ENCODE results near the gene FKBP1B.
A peak's percentile ranks its signal among the peaks of the same experiment; 100 is the strongest.
"Not testable (repeated sequence)": the region's sequence is repeated elsewhere in the genome, so short reads cannot be mapped to it uniquely, and the experiment has no call there.

Gene FKBP1B

DNA sequence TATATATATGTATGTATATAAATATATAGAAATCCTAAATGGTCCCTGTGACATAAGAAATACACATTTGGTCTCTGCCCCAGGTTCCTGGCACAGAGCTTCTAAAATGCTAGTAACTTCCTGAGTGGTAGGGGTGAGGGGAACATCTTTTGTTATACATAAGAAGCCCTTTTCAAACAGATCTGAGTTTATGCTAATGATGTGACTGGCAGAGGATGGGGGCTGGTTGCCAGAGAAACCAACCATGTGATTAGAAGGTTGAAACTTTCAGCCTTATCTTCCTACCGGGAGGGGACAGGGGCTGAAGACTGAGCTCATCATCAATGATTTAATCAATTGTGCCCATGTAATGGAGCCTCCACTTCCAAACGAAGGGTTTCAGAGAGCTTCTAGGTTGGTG lies 23.3 kb upstream of the FKBP1B start:
- H3K36me3 ChIP-seq (ENCODE audit: low read depth), result peaks cover 27% of the 10 kb centered on the region
- H3K4me3 ChIP-seq (ENCODE audit: severe bottlenecking), result no peak overlapping the region

DNA sequence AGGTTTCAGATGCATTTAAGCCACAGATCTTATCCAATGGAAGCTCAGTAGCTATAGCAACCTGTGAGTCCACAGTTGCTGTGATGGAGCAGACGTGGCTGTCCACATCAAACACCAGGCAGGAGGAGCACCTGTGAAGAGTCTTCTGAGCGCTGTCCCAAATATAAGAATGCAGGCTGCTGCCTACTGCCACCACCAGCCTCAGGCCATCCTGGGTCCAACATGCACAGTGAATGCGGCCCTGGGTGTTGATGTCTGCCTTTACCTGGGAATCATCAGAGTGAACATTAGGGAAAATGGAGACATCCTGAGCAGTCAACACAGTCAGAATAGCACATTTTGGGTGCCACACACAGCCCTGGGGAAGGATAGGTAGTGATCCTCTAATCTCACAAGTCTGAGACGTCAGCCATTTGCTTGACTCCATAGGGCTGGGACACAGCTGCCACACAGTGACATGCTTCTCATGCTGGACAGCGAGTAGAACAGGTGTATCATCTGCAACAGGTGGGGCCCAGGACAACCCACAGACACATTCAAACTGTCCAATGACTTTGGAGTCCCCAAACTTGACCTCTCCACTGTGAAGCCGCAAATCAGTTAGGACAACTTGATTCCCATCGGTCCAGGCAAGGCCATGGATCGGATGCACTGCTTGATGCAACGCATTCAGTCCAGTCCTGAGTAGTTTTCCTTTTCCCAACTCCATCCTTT lies 10.6 kb upstream of the FKBP1B start:
- no peak for DNase-seq (ENCODE audit: low spot score)
- Histone ChIP-seq H3K27me3 (ENCODE audit: insufficient read depth, poor library complexity, severe bottlenecking) (no peaks in the 10 kb centered on the region), H3K4me3 (ENCODE audit: severe bottlenecking) (no peak overlapping the region), H3K27ac (ENCODE audit: poor library complexity, severe bottlenecking) (no peak overlapping the region), H3K9me3 (ENCODE audit: severe bottlenecking) (no peaks in the 10 kb centered on the region), H3K36me3 (ENCODE audit: low read depth) (peaks cover 48% of the 10 kb centered on the region), H3K4me1 (ENCODE audit: insufficient read depth, poor library complexity, severe bottlenecking) (no peaks in the 10 kb centered on the region)
- no peak for ATAC-seq (ENCODE audit: low read depth)
- TF ChIP-seq, protein P1, sequence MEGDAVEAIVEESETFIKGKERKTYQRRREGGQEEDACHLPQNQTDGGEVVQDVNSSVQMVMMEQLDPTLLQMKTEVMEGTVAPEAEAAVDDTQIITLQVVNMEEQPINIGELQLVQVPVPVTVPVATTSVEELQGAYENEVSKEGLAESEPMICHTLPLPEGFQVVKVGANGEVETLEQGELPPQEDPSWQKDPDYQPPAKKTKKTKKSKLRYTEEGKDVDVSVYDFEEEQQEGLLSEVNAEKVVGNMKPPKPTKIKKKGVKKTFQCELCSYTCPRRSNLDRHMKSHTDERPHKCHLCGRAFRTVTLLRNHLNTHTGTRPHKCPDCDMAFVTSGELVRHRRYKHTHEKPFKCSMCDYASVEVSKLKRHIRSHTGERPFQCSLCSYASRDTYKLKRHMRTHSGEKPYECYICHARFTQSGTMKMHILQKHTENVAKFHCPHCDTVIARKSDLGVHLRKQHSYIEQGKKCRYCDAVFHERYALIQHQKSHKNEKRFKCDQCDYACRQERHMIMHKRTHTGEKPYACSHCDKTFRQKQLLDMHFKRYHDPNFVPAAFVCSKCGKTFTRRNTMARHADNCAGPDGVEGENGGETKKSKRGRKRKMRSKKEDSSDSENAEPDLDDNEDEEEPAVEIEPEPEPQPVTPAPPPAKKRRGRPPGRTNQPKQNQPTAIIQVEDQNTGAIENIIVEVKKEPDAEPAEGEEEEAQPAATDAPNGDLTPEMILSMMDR (IDR thresholded peaks at IDR 0.05; ENCODE audit: poor library complexity, severe bottlenecking), result no peak

More for the DNA sequence above, 23.3 kb upstream of the FKBP1B start:
- H3K27ac ChIP-seq (ENCODE audit: poor library complexity, severe bottlenecking), result no peak overlapping the region
- TF ChIP-seq, protein P1 (IDR thresholded peaks at IDR 0.05; ENCODE audit: poor library complexity, severe bottlenecking), result no peak
- no peaks in the 10 kb centered on the region for H3K9me3 ChIP-seq (ENCODE audit: severe bottlenecking)
- no peak for ATAC-seq (ENCODE audit: low read depth)
- no peak for DNase-seq (ENCODE audit: low spot score)
- no peaks in the 10 kb centered on the region for H3K4me1 ChIP-seq (ENCODE audit: insufficient read depth, poor library complexity, severe bottlenecking)
- no peaks in the 10 kb centered on the region for H3K27me3 ChIP-seq (ENCODE audit: insufficient read depth, poor library complexity, severe bottlenecking)

GRCh38 chr2:24040511-24040910 lies 9.0 kb upstream of the FKBP1B start:
- no peaks in the 10 kb centered on the region for H3K9me3 ChIP-seq (ENCODE audit: severe bottlenecking)
- H3K4me3 ChIP-seq (ENCODE audit: severe bottlenecking), result no peak overlapping the region
- no peak overlapping the region for H3K27ac ChIP-seq (ENCODE audit: poor library complexity, severe bottlenecking)
- no peaks in the 10 kb centered on the region for H3K27me3 ChIP-seq (ENCODE audit: insufficient read depth, poor library complexity, severe bottlenecking)
- TF ChIP-seq, protein P1 (IDR thresholded peaks at IDR 0.05; ENCODE audit: poor library complexity, severe bottlenecking), result no peak
- ATAC-seq (ENCODE audit: low read depth), result no peak
- no peaks in the 10 kb centered on the region for H3K4me1 ChIP-seq (ENCODE audit: insufficient read depth, poor library complexity, severe bottlenecking)
- no peak for DNase-seq (ENCODE audit: low spot score)
- peaks cover 39% of the 10 kb centered on the region for H3K36me3 ChIP-seq (ENCODE audit: low read depth)

- not testable (repeated sequence) for H3K27ac ChIP-seq (ENCODE audit: poor library complexity, severe bottlenecking); H3K9me3 ChIP-seq (ENCODE audit: severe bottlenecking); H3K4me1 ChIP-seq (ENCODE audit: insufficient read depth, poor library complexity, severe bottlenecking); H3K27me3 ChIP-seq (ENCODE audit: insufficient read depth, poor library complexity, severe bottlenecking); ATAC-seq (ENCODE audit: low read depth); DNase-seq (ENCODE audit: low spot score); H3K4me3 ChIP-seq (ENCODE audit: severe bottlenecking)
- peaks cover 18% of the 10 kb centered on the region for H3K36me3 ChIP-seq (ENCODE audit: low read depth)
These were observed 6.4 kb upstream of the FKBP1B start for GRCh38 chr2:24043133-24043532.

DNA sequence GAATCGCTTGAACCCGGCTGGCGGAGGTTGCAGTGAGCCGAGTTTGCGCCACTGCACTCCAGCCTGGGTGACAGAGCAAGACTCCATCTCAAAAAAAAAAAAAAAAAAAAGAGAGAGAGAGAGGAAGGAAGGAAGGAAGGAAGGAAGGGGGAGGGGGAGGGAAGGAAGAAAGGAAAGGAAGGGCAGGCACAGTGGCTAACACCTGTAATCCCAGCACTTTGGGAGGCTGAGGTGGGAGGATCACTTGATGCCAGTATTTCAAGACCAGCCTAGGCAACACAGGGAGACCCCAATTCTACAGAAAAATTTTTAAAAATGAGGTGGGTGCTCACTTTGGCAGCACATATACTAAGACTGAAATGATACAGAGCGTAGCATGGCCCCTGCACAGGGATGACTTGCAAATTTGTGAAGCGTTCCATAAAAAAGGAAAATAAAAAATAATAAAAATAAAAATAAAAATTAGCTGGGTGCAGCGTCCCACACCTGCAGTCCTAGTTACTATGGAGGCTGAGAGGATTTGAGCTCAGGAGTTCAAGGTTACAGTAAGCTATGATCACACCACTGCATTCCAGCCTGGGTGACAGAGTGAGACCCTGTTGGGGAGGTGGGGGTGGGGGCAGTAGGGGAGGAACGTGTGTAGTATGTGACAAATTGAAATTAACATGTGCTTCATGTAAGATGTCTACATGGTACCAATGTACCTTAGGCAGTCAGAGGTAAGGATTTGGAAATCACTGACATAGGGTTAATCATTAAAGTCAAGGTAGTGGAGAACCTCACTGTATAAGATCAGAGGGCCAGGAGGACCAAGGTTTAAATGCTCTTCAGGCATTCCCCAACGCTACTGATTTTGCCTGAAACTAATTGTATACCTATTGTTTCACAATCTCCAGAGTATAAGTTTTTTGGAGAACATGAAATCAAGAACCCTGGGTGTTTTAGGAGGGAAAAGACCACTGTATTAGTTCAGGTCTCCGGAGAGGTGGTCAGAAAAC lies 3.7 kb upstream of the FKBP1B start:
- H3K27ac ChIP-seq (ENCODE audit: poor library complexity, severe bottlenecking), result no peak overlapping the region
- H3K9me3 ChIP-seq (ENCODE audit: severe bottlenecking), result no peaks in the 10 kb centered on the region
- ATAC-seq (ENCODE audit: low read depth), result no peak
- no peak for DNase-seq (ENCODE audit: low spot score)
- no peaks in the 10 kb centered on the region for H3K27me3 ChIP-seq (ENCODE audit: insufficient read depth, poor library complexity, severe bottlenecking)
- TF ChIP-seq, protein P1 (IDR thresholded peaks at IDR 0.05; ENCODE audit: poor library complexity, severe bottlenecking), result no peak
- peaks cover 7% of the 10 kb centered on the region for H3K4me1 ChIP-seq (ENCODE audit: insufficient read depth, poor library complexity, severe bottlenecking)
- no peaks in the 10 kb centered on the region for H3K36me3 ChIP-seq (ENCODE audit: low read depth)
- H3K4me3 ChIP-seq (ENCODE audit: severe bottlenecking), result peak overlapping the region; percentile 57

Measured in RWPE2 (cell line).